Amygdala (tissue), 56 donors: Measurements from ENCODE around the gene MCF2L.

Experiments
- DNase-seq, 56 donors: peaks; one replicate each; lab custom pipeline; 2025; lab: John Stamatoyannopoulos, UW

Gene MCF2L

DNA sequence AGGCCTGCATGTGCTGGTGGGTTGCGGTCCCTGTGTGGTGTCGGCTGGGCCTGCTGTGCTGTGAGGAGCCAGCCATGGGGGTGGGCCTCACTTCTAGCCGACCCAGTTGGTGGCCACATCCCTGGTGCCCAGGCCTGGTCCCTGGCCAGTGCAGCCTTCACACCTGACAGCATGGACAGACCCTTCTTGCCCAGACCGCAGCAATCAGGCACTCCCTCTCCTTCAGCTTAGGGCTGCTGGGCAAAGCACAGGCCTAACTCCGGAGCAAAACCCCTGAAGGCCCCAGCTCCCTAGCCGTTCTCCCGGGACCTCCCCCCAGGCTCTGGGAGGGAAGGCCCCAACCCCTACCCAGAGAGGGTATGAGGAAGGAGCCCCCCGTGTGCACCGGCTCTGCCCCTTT lies 6.6 kb upstream of the MCF2L start:
- DNase-seq: no peak

DNA sequence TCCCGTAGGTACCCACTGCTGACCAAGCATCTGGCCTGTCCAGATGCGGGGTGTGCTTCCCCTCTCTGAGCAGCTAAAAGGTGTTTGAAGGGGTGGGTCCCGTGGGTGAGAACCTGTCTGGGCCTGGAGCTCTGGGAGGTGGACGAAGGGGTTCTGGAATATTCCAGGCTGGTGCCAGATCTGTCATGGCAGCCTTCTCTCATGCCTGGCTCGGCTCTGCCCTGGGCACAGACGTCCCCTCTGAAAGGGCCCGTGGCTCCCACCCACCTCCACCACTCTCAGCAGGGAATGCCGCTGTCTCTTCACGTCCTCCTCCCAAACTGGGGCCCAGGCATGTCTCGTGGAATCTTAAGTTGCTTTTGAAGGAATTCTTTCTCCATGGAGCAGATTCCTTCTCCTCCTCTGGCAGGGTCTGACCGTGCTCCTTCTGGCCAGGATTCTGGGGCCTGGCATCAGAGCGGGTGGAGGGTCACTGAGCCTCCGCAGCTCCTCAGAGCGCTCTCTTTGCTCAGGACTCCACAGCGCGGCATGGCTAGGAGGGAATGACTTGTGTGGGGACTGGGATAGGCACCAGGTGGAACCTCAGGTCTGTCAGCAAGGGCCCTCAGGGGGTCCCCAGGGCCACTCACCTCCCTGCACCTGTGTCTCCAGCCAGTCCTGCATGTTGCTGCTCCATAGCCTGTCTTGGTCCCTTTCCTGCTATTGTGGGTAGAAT lies 5.9 kb upstream of the MCF2L start:
- no peak for DNase-seq

DNA sequence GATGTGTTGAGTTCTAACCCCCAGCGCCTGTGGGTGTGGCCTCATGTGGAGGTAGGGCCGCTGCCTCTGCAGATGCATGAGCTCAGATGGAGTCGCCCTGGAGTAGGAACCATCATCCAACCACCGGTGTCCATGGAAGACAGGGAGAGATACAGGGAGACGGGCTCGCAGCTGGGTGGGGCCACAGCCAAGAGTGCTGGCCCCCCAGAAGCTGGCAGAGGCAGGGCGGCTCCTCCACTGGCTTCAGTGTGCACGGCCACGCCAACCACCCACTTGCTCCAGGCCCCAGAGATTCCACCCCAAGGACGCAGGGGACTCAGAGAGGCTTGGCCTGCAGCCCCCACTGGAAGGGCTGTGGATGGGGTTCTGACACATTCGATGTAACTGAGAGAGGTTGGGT lies 5.4 kb upstream of the MCF2L start:
- no peak for DNase-seq

DNA sequence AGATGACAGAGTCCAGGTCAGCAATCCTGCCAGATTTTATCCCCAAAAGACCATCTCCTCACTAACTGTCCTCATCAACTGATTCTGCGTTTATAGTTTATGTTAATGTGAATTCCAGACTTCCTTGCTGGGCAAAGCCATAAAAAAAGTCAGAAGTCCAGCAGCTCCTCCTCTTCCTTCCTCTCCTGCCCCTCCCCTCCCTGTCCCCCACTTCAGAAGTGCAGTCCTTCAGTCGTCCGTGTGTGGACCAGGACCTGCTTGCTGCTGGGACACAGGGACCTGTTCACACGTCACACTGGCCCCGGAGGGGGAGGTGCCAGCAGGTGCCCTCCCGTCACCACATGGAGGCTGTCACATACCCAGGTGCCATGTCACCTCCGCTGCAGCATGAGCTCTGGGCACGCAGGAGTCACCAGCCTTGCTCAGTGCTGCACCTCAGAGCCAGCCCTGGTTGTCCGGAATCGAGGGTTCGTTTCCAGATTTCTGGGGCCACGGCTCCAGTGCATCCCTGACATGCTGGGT lies 4.0 kb upstream of the MCF2L start:
- DNase-seq: no peak

DNA sequence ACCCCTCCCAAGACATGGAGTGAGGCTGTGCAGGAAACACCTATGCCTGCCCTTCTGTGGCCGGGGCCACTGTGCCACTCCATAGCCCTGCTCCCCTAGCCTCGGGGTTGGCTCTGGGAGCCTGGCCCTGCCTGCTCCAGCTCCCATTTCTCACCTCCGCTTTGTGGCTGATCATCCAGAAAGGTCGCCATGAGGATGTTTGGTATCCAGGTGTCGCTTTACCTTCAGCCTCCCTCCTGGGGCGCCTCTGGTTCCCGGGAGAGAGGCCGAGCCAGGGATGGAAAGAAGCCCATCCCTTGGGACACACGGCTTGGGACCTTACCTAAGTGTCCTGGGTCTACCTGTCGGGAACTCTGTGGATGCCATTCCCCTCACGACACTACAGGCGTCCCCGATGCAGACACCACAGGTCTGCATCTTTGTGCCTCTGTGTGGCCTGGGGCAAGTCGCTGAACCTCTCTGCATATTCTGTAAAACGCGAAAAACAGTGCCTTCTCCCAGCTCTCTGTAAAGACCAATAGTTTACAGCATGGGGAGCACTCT lies 3.4 kb upstream of the MCF2L start:
- DNase-seq: no peak

DNA sequence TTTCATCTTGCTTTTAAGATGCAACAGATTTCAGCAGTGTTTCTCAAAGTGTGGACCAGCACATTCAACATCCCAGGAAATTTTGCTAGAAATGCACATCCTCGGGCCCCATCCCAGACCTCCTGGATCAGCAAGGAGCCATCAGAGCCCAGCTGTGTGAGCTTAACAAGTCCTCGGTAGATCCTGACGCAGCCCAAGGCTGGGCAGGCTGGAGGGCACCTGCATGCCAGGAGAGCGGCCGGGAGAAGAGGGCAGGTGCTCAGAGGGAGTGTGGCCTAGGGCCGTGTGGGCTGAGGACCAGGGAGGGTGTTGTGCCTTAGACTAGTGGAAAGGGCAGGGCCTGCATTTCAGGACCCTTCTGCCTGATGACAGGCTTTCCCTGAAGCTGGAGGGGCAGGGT lies 2.2 kb upstream of the MCF2L start:
- DNase-seq: no peak

DNA sequence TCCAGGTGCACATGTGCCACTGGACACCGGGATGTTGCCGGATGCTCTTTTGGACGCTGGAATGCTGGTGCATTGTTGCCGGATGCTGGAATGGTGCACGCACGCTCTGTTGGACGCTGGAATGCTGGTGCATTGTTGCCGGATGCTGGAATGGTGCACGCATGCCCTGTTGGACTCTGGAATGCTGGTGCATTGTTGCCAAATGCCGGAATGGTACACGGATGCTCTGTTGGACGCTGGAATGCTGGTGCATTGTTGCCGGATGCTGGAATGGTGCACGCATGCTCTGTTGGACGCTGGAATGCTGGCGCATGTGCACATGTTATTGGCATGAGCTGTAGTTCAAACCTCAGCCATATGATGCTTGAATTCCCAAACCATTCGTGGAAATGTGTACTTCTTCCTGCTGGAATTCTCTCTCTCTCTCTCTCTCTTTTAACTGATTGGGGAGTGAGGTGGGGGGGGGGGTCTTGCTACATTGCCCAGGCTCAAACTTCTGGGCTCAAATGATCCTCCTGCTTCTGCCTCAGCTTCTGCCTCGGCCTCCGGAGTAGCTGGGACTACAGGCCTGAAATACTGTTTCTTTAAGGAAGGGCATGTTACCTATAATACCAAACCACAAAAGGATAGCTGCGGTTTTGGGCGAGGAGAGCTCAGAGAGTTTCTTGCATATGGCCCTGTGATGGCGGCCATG lies 1.2 kb upstream of the MCF2L start:
- peak in 1 of 56 donors; percentile 20 for DNase-seq

DNA sequence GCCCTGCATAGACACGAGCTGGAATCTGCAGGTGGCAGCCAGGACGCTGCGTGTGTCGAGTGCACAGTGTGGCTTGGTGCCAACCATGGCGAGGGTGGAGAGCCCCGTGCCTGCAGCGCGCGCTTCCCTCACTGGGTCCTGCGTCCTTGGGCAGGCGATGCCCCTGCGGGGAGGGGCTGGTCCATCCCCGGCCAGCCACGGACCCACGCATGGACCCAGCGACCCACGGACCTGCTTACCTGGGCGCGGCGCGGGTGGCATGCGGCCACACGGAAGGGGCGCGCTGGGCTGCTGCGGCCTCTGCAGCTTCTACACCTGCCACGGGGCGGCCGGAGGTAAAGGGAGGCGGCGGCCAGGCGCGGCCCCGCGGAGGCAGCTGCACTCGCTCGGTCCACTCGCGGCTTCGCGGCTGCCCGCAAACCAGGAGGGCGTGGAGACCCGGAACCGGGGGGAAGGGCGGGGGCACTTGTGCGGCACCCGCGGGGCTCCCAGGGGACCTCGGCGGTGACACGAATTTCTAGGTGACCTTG lies 569 bp upstream of the MCF2L start:
- peak in 1 of 56 donors; percentile 57 for DNase-seq

DNA sequence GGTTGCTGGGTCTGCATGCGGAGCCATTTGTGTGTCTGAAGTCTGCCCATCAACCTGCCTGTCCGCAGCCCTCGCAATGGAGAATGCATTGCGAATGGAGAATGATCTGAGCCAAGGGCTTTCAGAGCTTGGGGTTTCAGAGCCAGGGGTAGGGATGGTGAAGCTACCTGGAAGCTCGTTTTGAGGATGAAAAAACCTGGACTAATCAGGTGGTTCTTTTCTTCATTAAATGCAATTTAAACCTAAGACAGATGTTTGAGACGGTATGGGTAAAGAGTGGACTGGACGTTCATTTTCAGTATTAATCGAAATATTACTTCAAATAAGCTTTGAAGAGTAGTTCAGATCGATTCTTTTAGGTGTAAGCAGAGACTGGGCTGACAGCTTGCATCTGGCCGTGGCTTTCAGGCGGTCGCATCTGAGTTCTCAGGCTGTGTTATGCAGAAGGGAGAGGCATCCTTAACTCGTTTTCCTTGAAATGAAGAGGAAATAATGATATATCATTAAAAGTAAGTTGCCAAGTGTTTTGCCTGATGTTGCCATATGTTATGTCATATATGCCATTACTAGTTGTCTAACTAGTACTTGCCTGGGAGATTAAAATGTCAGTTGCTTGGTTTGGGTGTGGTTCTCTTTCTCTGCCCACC lies 801 bp downstream of the MCF2L start:
- DNase-seq: no peak

DNA sequence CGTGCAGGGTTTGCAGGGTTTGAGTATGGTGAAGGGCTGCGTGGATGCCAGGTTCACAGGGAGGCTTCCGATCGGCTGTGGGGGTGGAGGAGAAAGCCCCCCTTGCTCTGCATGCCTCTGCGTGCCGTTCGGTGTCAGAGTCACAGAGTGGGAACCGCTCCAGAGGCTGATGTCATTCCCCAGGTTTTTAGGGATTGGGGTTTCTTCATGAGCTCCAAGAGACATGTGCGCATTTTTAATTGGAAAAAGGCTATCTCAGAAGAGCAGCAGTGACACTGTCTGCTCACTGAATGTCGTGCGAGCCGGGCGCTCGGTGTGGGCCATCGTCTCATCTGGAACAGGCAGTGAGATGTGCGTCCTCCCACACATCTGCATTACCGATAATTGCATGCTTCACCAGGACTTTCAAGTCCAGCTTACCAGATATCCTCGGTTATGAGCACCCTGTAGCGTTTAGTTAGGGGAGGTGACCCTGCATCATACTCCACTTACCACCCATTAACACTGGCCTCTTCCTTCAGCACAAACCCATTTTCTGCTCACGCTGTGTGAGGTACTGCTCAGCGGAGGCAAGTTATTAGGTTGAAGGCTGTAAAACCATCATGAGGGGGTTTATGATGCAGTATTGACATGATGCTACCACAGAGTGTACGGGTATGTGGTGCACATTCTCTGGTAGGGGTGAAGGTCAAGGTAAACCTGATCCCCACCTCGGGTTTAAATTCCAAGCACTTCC lies 1.7 kb downstream of the MCF2L start:
- DNase-seq: peak in 2 of 56 donors; percentile 16 to 31

DNA sequence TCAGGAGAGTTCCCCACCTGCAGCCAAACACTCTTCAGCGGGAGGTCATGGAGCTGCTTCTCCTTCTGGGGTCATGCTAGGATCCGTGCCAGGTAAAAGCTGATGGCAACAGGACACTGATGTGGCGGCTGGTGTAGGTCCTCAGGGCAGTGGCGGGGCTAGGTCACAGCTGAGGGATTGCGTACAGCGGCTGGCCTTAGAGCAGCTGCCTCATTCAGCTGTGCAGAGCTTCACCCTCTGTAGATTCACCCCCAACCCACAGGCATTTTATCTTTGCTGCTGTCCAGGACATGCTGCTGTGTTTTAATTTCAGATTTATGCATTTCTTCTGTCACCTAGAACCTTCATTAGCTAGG lies 2.3 kb downstream of the MCF2L start:
- no peak for DNase-seq

DNA sequence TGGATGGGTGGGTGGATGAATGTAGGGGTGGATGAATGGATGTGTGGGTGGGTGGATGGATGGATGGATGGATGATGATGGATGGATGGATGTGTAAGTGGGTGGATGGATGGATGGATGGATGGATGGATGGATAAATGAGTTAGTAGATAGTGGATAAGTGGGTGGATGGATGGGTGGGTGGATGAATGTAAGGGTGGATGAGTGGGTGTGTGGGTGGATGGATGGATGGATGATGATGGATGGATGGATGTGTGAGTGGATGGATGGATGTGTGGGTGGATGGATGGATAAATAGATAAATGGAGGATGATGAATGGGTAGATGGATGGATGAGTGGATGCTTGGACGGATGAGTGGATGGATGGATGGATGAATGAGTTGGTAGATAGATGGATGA lies 3.2 kb downstream of the MCF2L start:
- no peak for DNase-seq

DNA sequence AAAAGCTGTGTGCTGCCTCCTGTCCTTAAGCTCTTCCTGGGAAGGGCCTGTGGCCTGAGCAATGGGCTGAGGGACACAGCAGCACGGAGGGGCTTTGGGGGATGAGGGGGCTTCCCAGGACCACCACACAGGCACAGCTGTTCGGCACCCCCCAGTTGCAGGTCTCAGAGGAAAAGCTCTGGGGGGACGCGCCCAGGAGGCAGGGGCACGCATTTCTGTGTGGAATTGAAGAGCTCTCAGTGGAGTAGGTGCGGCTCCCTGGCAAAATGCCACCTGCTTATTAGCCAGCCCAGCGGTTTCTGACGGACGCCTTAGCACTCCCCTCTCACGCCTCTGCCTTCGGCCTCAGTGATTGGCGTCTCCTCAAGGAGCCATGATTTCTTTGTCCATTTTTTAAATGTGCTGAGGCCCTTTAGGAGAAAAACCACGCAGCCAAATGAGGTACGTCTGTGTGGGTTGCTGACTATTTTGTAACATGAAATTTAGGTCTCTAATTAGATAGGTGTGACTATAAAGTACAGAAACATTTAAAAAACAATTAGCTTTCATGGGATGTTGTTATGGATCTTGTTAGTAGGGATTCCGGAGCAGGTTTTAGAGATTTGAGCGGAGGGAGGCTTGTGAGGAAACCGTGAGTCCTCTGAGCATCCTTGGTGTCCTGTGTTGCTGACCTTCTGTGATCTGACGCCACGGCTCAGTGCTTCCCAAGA lies 4.0 kb downstream of the MCF2L start:
- no peak for DNase-seq

DNA sequence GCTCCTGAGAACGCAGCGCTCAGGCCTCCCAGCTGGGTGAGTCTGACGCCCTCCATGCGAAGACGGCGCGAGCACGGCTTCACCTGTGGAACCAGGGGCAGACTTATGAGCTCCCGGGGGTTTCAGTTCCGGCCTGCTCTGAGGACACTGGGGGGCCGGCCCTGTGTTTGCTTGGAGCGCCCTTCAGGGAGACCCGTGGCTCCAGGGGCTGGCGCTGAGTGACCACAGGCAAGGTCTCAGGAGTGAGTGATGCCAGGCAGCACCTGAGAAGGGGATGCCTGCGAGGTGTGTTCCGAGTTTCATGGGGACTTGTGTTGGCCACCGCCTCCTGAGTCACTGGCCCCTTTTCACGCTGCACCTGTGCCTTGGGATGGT lies 4.5 kb downstream of the MCF2L start:
- DNase-seq: no peak

DNA sequence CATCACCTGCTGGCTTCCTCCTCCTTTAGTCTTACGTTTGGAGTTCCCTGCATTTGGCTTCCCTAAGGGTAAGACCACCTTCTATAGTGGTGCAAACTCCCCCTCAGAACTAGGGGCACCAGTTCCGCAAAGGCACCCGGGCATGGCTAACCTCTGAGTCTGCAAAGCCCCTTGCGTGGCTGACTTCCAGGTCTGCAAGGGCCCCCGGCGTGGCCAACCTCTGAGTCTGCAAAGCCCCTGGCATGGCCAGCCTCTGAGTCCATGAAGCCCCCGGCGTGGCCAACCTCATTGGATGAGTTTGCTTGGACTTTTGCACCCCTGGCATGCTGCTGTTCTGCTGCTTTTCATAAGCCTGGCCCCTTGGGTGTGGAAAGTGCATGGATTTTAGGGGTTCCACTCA lies 5.1 kb downstream of the MCF2L start:
- no peak for DNase-seq

DNA sequence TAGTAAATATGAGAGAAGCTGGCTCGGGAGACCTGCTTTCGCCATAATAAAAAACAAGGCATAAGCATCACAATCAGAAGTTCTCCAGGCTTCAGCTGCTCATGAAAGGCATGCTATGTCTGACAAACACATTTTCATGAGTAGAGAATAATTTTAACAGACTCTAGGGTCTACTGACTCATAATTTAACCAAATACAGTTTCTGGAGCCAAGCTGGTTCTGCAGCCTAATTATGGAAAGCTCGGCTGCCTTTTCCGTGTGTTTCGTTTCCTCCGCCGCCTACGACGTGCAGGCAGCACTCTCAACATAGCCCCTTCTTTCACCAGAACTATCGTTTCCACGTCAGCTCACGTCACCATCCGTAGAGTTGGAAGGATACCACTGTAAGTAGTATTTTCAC lies 5.7 kb downstream of the MCF2L start:
- DNase-seq: peak in 4 of 56 donors; percentile 22 to 58 (median 44)

DNA sequence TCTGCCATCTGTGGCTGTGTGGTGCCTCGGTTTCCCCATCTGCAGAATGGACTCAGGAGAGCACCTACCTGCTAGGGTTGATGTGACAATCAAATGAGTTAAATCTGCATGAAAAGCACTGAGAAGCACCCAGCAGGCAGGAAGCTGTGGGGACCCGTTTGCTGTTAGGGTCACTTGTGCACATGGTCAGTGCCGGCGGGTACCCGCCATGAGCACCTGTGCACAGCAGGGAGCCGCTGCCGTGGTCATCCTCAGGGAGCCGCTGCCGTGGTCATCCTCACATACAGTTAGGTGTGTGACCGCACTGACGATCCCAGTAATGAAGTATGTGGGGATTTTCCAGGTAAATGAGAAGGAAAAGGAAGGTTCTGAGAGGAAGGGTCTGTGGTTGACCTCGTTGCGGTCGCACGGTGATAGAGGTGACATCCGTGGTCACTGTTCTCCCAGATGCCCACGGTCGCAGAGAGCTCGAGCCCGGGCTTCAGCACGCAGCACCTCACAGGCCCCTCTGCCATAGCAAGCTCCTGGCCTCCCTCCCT lies 6.5 kb downstream of the MCF2L start:
- DNase-seq: no peak

DNA sequence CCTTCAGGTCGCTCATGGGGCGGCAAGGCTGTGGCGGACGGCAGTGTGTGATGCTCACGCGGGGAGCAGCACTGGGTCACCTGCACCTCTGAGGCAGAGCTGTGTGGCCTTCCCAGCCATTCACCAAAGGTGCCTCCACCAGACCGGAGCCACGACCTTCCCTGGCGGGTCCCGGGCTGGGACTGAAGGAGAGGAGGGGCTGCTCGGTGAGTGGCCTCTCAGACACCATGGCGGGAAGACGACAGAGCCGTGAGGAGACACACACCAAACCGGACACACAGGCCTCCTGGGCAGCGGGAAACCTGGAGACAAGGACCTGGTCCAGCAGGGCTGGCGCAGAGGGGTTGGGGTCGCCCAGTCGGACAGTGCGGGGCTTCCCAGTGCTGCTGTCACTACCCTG lies 7.5 kb downstream of the MCF2L start:
- no peak for DNase-seq

DNA sequence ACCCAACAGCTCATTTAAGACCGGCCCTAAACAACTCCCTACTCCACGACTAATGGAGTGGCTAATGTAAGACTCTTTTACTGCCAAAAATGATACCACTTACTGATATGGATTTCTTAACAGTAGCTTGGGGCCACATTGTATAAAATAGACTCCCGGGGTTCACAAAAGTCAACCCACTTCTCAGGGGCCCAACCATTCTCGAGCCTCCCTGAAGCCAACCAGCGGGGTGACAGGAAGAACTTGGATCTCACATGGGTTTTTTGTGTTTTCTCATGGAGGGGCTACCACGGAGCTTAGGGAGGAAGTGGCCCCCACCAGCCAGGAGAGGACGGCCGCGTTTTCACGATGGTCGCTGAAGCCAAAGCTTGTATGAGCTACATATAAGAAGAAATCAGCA lies 8.1 kb downstream of the MCF2L start:
- no peak for DNase-seq

DNA sequence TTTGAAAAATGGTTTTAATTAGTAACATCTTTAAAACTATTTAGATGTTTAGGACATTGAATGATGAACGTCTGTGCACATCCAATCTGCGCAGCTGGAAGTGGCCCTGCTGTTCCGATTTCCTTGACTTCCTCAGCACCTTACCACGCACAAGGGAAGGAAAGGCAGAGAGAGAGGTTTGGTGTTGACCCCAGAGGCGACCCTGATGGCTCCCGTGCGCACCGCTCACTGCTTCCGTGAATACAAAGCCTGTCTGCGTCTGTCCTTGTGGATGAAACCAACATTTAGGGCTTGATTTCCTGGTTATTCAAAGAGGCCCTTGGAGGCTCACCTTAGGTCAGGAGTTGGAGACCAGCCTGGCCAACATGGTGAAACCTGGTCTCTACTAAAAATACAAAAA lies 8.5 kb downstream of the MCF2L start:
- DNase-seq: no peak
